HG02763 (cell line): ENCODE results near the gene SRI.
A peak's percentile ranks its signal among the peaks of the same experiment; 100 is the strongest.

Experiments used
- ATAC-seq: cut with Tn5 transposase; IDR thresholded peaks from one replicate; pipeline ENCODE4 v1.9.1; 2021; ENCODE audit warnings: mild to moderate bottlenecking, moderate library complexity; ENCODE audit not compliant: unreplicated experiment

Gene SRI

GRCh38 chr7:88226201-88226600 lies 6.4 kb upstream of the SRI start:
- ATAC-seq, result no peak

- ATAC-seq, result no peak
Observed at GRCh38 chr7:88224601-88225275, 4.9 kb upstream of the SRI start.

- no peak for ATAC-seq
Observed at GRCh38 chr7:88223265-88223664, 3.4 kb upstream of the SRI start.

- ATAC-seq, result peak; percentile 25
Observed at GRCh38 chr7:88218836-88219605, 817 bp downstream of the SRI start.

- no peak for ATAC-seq
Observed at GRCh38 chr7:88218429-88218745, 1.5 kb downstream of the SRI start.

- peak; percentile 71 for ATAC-seq
Observed at GRCh38 chr7:88217675-88218428, 2.0 kb downstream of the SRI start.

GRCh38 chr7:88216276-88216675 lies 3.6 kb downstream of the SRI start:
- ATAC-seq, result no peak

- no peak for ATAC-seq
Observed at GRCh38 chr7:88215295-88215694, 4.5 kb downstream of the SRI start.

- ATAC-seq, result no peak
Observed at GRCh38 chr7:88214456-88214855, 5.4 kb downstream of the SRI start.

- ATAC-seq, result no peak
Observed at GRCh38 chr7:88212918-88213317, 6.9 kb downstream of the SRI start.

GRCh38 chr7:88208521-88208920 lies 11.3 kb downstream of the SRI start:
- no peak for ATAC-seq

- ATAC-seq, result no peak
Observed at GRCh38 chr7:88206254-88206653, 13.6 kb downstream of the SRI start.

GRCh38 chr7:88205179-88205578 lies 14.7 kb downstream of the SRI start:
- no peak for ATAC-seq

- ATAC-seq, result no peak
Observed at GRCh38 chr7:88204525-88205110, 15.2 kb downstream of the SRI start.

GRCh38 chr7:88203401-88203800 lies 16.4 kb downstream of the SRI start:
- ATAC-seq, result no peak

GRCh38 chr7:88202799-88203198 lies 17.0 kb downstream of the SRI start:
- no peak for ATAC-seq

GRCh38 chr7:88202278-88202677 lies 17.6 kb downstream of the SRI start:
- no peak for ATAC-seq

- no peak for ATAC-seq
Observed at GRCh38 chr7:88201305-88201704, 18.5 kb downstream of the SRI start.

- no peak for ATAC-seq
Observed at GRCh38 chr7:88200789-88201188, 19.0 kb downstream of the SRI start.

GRCh38 chr7:88200261-88200660 lies 19.6 kb downstream of the SRI start:
- ATAC-seq, result no peak

- no peak for ATAC-seq
Observed at GRCh38 chr7:88191911-88192310, 27.9 kb downstream of the SRI start.

GRCh38 chr7:88185650-88186049 lies 34.2 kb downstream of the SRI start:
- ATAC-seq, result no peak
